Stimulated activated CD4-positive, alpha-beta T cell treated with anti-CD3 and anti-CD28 coated beads, Interleukin-2, amount 100 ng/mL, for 48 hours (primary cell): ENCODE results near the gene SPATA9.
"Not testable (repeated sequence)": the region's sequence is repeated elsewhere in the genome, so short reads cannot be mapped to it uniquely, and the experiment has no call there.

Source experiments
- DNase-seq, 2 donors: peaks; one replicate each; pipeline ENCODE4 v3.0.0-alpha.2; 2020

The SPATA9 gene

DNA sequence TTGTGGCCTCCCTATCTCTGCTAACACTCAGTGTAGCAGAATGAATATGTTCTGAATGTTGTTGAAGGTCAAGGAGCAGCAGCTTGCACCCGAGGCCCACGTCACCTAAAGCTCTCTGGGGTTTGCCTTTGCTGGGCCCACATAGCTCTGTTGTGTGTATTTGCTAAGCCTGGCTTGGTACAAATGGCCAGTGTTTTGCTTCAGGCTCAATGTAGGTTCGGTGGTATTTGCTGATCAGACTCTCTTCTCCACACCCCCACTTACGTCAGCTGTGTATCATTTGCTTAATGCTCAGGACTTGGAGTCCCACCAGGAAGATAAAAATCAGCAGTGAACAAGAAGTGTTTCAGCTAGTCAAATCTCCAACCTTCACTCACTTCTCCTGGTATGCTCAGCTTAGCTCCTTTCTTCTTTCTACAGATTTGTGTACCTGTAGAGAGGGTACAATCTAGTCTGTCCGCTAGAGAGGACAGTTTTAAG is 41.0 kb downstream of the SPATA9 start:
- DNase-seq, result no peak

DNA sequence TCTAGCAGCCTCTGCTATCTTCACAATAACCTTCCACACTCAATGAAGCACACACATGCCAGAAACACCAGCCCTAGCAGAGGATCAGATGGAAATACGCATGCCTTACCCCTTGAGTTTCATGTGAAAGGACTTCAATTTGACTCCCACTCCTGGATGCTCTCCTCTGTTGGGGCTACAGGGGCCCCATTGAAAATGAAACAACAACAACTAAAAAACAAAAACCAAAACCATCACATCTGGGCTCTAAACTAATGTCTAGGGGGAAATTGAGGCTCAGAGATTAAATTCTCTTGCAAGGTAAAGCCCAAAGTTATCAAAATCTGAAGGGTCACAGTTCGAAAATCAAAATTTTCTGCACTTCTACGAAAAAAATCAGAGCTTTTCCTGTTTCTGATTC is 44.2 kb downstream of the SPATA9 start:
- DNase-seq, result no peak

DNA sequence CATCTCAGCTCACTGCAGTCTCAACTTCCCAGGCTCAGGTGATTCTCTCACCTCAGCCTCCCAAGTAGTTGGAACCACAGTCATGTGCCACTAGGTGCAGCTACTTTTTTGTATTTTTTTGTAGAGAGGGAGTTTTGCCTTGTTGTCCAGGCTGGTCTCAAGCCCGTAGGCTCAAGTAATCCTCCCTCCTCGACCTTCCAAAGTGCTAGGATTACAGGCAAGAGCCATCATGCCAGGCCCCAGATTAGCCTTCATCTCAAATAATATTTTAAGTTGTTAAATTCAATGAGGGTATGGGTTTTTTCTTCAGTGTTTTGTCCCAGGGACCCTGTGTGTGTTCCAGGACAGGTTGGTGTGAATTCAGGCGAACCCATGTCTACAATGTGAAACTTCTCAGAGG is 48.7 kb downstream of the SPATA9 start:
- no peak for DNase-seq

DNA sequence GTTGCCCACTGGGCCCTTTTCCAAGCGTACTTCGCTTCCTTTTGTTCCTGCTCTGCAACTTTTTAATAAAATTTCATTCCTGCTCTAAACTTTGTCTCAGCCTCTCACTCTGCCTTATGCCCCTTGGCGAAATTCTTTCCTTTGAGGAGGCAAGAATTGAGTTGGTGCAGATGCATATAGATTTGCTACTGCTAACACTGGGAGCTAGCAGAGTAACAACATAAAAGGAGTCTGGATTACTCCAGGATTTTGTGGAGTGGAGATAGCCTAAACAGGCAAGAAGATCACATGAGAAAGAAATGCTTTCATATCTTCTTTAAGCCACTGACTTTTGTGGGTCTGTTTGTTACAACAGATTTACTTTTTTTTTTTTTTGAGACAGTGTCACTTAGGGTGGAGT is 49.1 kb downstream of the SPATA9 start:
- no peak for DNase-seq

DNA sequence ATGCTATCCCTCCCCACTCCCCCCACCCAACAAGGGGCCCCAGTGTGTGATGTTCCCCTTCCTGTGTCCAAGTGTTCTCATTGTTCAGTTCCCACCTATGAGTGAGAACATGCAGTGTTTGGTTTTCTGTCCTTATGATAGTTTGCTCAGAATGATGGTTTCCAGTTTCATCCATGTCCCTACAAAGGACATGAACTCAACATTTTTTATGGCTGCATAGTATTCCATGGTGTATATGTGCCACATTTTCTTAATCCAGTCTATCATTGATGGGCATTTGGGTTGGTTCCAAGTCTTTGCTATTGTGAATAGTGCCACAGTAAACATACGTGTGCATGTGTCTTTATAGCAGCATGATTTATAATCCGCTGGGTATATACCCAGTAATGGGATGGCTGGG is 49.8 kb downstream of the SPATA9 start:
- not testable (repeated sequence) for DNase-seq

DNA sequence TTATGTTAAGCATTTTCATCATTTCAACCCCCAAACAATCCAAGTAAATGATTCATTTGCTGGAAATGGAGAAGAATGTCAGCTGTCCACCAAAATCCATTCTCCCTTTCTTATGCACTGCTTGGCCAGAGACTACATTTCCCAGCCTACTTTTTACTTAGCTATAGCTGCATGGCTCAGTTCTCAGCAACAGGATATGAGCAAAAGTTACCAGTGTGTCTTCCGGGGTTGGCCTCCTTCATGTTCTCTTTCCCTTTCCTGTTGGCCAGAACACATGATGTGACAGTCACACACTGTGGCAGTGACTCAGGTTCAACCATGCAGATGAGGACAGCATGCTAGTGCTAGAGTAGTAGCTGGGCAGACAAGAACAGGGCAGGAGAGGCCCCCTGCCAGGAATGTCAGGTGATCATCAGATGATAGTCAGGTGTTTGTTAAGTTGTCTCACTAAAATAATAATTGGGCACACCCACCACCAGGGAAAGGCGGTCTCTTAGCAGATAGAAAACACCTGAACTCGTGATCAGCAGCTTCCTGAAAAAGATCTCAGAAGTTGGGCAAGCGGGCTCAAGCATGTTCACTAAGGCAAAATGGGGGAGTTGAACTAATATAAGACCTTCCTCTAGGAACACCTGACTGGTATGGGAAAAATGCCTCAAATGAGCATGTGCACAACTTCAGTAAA is 50.7 kb downstream of the SPATA9 start:
- DNase-seq, result peak; percentile 43 to 63

DNA sequence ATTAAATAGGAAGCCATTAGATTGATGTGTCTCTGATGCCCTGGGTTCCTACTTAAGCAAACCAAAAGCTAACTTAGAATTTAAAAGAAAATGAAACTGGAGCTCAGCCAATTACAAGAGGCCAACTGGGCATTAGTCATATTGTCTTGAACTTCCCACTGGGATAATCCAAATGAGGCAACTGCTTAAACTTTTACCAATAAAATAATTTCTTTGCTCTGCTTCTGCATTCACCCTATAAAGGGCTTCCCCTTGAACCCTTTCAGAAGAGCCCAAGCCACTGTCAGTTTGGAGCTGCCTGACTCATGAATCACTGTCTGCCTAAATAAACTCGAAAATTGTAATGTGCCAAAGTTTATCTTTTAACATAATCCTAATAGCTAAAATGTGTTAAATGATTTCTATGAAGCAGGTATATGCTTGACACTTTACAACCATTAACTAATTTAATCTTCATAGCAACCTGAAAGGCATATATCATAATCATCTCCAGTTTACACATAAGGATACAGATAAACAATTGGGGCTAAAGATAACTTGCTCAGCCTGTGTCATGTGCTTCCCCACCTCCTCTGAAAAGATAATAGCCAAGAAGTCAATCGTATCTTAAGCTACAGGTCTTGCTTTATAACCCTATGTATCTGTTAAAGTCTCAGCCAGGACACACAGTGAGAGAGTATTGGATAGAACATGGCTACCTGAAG is 51.4 kb downstream of the SPATA9 start:
- no peak for DNase-seq

DNA sequence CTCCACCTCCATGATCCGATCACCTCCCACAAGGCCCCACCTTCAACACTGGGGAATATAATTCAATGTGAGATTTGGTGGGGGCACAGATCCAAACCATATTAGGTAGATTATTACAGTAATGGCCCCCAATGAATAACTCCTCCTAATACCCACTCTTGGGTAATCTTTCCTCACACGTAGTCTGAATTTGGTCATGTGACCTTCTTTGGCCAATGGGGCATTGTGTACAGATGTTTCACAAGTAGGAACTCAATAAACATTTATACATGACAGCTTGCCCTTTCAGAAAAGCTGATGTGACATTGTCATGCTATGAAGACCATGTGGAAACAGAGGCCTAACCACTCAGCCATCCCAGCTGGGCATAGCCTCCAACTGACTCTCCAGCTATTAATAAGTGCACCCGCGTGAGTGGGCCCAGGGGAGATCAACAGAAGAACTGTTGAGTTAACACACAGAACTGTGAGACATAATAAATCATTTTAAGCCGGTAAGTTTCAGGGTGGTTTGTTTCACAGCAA is 52.3 kb downstream of the SPATA9 start:
- DNase-seq, result no peak

DNA sequence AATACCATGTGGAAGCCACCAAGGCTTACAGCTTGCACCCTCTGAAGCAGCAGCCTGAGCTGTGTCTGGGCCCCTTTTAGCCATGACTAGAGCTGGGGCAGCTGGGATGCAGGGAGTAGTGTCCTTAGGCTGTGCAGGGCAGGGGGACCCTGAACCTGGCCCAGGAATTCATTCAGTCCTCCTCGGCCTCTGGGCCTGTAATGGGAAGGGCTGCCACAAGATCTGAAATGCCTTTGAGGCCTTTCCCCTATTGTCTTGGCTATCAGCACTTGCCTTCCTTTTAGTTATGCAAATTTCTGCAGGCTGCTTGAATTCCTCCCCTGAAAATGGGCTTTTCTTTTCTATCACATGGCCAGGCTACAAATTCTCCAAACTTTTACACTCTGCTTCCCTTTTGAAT is 53.9 kb downstream of the SPATA9 start:
- no peak for DNase-seq

DNA sequence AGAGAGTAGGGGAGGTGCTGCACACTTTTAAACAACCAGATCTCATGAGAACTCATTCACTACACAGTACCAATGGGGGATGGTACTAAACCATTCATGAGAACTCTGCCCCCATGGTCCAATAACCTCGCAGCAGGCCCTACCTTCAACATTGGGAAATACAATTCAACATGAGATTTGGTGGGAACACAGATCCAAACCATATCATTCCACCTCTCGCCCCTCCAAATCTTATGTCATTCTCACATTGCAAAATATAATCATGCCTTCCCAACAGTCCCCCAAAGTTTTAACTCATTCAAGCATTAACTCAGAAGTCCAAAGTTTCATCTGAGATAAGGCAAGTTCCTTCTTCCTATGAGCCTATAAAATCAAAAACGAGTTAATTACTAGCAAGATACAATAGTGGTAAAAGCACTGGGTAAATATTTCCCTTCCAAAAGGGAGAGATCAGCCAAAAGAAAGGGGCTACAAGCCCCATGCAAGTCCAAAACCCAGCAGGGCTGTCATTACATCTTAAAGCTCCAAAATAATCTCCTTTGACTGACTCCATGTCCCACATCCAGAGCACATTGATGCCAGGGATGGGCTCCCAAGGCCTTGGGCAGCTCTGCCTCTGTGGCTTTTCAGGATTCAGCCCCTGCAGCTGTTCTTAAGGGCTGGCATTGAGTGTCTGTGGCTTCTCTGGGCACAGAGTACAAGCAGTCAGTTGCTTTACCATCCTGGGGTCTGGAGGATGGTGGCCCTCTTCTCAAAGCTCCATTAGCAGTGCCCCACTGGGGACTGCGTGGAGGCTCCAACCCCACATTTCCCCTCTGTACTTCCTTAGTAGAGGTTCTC is 54.6 kb downstream of the SPATA9 start:
- DNase-seq, result no peak

DNA sequence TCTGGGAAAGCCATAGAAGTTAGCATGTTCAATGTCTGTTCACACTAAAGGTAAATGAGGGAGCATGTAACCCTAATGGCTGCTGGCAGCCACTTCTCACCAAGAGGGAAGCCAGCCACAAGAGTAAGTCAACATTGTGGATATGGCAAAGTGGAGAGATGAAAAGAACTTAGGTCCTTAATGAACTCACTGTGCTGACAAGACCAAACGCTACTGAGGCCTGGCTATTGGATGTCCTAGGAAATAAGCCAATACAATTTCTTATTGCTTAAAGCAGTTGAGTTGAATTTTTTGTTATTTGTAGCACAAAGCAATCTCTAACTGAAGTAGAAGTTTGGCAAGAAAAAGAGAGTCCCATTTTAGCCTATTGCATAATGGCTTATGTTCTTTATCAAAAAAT is 56.1 kb downstream of the SPATA9 start:
- DNase-seq, result no peak

DNA sequence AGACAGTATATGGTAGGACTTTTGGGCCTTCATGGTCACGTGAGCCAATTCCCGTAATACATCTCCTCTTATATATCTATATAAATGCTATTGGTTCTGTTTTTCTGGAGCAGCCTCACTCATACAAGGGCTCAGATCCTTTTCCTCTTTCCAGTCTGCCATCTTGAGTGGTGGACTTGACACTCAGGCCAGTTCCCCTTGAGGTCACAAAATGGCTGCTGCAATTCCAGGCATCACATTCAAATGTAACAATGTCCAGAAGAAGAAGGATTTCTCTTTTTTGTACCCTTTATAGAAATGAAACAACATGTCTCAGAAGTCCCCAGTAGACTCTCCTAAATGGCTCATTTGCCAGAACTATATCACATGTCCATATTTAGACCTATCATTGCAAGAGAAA is 58.4 kb downstream of the SPATA9 start:
- no peak for DNase-seq

DNA sequence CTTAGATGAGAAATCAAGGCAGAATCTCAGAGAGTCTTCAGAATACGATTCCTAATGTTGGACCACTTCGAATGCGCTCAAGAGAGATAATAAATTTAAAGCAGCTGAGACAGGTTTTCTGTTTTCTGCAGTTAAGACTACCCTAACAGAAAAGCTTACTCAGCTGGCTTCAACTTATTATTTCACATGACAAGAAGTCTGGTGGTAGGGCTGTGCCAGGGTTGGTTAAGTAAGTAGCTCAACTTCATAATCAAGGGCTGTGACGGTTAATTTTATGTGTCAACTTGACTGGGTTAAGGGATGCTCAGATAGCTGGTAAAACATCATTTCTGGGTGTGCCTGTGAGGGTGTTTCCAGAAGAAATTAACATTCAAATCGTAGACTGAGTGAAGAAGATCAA is 59.1 kb downstream of the SPATA9 start:
- no peak for DNase-seq

DNA sequence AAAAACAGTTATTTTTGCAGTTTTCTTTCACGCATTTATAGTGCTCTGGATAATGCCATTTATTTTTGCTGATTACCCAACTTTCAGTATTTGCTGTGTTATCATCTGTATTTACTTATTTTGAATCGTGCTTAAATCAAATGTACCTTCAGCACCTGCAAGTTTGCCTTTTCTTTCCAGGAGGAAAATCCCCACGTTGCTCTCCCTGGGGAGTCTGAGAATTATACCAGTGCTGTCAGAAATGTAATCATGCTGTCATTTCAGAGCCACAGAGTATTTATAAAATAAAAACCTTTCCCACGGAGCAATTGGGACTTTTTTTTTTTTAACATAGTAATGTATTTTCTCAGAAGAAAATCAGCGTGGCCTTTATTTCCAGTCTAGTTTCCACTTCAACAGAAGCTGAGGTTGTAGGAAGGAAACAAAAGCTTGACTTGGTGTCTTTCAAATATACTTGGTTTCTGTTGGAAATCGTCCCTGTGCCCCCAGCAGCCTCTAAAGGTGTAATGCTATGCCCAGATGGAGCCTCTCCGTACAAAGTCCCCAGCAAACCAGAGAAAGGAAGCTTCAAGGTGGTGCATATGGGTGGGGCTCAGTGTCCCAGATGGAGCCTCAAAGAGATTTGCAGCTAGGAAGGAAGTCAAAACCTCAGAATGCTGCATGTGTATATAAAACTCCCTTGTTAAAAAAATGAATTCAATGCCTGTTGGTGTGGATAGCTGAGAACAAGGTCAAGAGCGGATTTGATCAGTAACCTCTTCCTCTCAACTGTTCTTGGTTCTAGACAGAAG is 60.8 kb downstream of the SPATA9 start:
- DNase-seq, result no peak

DNA sequence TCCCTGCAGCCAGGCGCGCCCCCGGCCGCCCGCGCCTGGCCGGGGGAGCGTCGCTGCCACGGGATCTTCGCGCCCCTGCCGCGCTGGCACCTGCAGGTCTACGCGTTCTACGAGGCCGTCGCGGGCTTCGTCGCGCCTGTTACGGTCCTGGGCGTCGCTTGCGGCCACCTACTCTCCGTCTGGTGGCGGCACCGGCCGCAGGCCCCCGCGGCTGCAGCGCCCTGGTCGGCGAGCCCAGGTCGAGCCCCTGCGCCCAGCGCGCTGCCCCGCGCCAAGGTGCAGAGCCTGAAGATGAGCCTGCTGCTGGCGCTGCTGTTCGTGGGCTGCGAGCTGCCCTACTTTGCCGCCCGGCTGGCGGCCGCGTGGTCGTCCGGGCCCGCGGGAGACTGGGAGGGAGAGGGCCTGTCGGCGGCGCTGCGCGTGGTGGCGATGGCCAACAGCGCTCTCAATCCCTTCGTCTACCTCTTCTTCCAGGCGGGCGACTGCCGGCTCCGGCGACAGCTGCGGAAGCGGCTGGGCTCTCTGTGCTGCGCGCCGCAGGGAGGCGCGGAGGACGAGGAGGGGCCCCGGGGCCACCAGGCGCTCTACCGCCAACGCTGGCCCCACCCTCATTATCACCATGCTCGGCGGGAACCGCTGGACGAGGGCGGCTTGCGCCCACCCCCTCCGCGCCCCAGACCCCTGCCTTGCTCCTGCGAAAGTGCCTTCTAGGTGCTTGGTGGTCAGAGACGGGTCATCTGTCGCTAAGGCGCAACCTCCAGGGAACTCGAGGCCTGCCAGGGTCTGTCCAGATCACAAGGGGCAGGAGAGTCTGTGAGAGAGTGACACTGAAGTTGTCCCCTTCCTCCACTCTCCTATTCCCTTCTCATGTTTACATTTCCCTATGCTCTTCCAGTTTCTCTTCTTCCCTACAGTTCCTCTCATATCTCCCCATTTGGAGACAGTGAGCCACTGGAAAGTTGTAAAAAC is 61.6 kb downstream of the SPATA9 start:
- DNase-seq, result peak; percentile 22 to 46

DNA sequence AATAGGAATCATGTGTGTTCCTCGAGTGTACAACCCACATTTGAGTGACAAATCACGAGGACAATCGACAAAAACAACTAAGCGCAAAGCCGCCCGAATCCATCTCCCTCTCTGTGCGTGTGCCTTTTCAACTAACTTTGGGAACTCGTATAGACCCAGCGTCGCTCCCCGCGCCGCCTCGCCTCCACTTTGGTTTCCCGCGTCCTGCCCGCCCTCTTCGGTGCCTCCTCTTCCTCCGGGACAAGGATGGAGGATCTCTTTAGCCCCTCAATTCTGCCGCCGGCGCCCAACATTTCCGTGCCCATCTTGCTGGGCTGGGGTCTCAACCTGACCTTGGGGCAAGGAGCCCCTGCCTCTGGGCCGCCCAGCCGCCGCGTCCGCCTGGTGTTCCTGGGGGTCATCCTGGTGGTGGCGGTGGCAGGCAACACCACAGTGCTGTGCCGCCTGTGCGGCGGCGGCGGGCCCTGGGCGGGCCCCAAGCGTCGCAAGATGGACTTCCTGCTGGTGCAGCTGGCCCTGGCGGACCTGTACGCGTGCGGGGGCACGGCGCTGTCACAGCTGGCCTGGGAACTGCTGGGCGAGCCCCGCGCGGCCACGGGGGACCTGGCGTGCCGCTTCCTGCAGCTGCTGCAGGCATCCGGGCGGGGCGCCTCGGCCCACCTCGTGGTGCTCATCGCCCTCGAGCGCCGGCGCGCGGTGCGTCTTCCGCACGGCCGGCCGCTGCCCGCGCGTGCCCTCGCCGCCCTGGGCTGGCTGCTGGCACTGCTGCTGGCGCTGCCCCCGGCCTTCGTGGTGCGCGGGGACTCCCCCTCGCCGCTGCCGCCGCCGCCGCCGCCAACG is 62.5 kb downstream of the SPATA9 start, which contains the start of gene GPR150:
Gene GPR150, plus strand, starts transcription at position 58 of the 840 bp plus-strand sequence. Its CDS starts 189 bp downstream, at position 247.
- peak; percentile 45 to 58 for DNase-seq

DNA sequence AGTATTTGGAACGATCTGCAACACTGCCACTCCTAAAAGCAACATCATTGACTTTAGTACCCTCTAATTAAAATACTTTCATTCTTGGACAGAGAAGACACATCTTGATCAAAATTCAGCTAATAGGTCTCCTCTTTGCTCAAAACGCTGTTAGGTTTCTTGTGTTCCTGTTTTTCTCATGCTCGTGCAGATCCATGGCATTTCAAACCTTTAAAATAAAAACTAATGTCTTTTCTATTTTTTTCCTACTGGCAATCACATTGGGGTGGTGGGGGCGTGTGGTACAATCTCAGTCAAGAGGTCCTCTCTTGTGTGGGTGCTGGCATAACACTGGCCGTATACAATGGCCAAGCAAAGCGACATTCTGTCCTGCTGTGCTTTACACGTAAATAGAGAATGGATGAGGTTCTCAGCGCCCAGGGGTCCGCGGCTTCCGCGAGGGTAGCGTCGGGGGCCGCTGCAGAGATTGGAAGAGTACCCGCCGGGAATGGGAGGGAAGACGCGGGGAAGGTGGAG is 63.2 kb downstream of the SPATA9 start:
- no peak for DNase-seq

DNA sequence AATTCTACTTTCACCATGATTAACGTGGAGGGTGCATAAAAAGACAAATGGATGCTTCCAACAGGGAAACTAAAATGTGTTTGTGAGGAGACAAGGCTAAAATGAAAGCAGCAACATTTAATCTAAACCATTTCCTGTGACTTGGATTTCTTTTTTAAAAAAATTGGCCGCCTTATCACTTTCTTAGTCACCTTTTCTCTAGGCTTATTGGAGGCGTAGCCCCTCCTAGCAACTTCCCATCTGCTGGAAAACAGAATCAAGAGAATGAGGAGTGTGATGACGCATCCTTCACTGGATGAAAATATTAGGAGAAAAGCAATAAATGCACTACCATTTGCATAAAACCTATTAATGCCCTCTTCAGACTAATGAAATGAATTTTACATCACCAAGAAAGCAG is 63.7 kb downstream of the SPATA9 start:
- no peak for DNase-seq

DNA sequence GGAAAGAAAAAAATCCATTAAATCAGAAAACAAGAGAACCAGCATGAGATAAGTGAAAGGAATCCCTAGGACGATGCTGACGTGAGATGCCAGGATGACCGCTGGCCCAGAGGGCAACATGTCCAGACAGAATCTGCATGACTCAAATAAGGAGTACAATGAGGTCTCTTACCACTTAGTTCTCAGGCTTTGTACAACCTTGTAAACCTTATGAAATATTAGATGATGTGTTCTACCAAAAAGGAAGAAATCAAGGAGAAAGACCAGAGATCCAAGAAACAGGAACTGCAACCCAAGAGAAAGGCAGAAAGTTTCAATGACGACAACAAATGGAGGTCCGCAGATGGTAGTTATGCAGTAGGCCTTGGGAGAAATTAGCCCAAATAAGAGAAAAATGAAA is 65.7 kb downstream of the SPATA9 start:
- no peak for DNase-seq

DNA sequence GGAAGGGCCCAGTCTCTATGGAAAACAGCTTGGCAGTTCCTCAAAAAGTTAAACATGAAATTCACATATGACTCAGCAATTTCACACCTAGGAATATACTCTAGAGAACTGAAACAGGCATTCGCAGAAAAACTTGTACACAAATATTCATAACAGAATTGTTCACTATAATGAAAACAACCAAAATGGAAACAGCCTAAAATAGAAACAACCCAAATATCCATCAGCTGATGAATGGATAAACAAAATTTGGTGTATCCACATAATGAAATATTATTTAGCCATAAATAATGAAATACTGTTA is 67.7 kb downstream of the SPATA9 start:
- DNase-seq, result no peak
